GM21619 (cell line): ENCODE data around the gene CNTNAP2.

Experiments used
- ATAC-seq: cut with Tn5 transposase; IDR thresholded peaks from one replicate; pipeline ENCODE4 v1.9.1; 2021; ENCODE audit not compliant: unreplicated experiment

CNTNAP2 gene

GRCh38 chr7:147193476-147193875 lies 1076.9 kb downstream of the CNTNAP2 start:
- ATAC-seq, result no peak

DNA sequence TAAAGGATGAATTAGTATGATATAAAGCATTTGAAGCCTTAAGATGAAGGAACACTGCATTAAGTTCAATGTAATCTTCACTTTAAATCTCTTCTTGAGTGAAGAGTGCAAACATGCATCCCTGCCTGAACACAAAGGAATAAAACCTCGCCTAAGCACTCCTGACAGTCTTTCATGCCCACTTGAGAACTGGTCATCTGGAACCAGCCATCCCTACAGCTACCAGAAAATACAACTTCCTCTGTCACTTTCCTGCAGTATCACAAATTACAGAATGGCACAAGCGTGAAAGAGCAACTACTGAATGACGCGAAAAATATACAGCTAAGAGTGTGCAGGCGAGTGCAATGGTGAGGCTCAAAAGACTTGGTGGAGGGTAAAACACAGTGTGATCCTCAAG lies 1079.9 kb downstream of the CNTNAP2 start:
- no peak for ATAC-seq

DNA sequence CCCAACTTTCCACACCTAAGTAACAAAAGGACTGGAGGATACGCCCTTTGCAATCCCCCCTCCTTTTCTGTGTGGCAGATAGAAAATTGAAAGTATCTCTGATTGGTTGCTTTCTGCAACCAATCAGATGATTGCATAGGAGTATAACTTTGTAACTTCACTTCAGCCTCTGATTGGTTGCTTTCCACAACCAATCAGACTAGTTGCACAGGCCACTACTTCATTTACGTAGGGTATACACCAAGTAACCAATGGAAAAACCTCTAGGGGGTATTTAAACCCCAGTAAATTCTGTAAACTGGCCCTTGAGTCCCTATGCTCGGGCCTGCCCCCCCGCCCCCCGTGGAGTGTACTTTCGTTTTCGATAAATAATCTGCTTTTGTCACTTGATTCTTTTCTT lies 1080.4 kb downstream of the CNTNAP2 start:
- no peak for ATAC-seq

GRCh38 chr7:147199868-147200267 lies 1083.3 kb downstream of the CNTNAP2 start:
- no peak for ATAC-seq

DNA sequence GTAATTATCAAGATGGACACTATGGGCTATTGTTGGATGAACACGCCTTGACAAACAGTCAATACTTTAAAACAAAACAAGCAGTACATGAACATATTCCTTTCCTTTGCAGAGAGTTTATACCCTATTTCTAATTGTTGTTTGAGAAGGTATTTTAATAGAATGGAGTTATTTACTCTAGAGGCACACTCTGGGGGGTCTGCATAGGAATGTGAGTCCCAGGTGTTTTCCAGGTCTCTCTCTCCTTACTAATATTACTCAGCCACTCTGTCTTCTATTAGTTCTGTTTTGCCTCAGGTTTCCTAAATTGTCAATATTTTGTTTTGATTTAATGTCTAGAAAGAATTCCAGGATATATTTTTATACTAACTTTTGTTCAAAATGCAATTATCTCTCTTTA lies 1091.4 kb downstream of the CNTNAP2 start:
- ATAC-seq, result no peak

GRCh38 chr7:147231275-147231674 lies 1114.7 kb downstream of the CNTNAP2 start:
- ATAC-seq, result no peak

GRCh38 chr7:147235645-147236382 lies 1119.2 kb downstream of the CNTNAP2 start:
- no peak for ATAC-seq

DNA sequence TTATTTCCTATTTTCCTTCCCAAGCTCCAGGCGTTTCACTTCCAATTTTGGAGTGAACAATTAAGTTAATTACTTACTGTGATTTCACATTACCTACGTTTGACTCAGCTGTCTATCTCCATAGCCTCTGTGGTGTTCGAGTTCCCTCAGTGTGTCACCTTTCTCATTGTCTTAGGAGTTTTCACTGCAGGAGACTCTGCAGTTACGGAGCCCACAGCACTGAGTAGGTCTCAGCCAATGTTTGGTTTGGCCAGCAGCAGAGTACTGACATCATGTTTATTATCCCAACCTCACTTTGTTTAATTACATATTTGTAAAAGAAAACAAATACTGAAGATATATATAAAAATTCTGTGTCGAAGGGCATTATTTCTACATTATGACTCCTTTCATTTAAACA lies 1123.9 kb downstream of the CNTNAP2 start:
- no peak for ATAC-seq

DNA sequence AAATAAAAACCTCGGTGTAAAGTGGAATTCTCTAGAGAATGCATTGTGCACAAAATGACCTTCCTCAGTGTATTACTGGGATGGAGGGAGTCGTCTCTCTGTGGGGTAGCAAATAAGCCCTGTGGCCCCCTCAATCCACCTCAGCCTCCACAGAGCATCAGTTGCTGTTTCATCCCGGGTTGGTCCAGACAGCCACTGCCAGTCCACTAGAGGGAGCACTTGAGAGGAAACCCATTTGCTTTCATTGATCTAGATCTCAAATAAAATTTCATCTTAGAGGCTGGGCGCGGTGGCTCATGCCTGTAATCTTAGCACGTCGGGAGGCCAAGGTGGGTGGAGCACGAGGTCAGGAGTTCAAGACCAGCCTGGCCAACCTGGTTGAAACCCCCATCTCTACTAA lies 1128.7 kb downstream of the CNTNAP2 start:
- no peak for ATAC-seq

DNA sequence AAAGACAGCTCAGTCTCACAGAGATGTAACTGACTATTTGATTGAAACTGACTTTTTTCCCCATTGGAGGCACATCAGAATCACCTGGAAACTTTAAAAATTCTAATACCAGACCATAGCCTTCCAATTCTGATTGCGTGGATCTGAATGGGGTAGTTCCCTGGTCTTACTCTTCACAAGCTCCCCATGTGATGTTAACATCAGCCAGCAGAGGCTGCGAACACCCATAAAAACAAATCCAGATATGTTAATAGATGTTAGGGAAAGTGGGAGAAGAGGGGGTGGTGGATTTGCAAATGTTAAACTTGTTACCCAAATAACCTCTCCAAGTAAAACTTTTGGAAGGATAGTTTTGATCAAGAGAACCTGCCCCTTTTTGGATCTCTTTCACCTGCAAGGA lies 1133.4 kb downstream of the CNTNAP2 start:
- no peak for ATAC-seq

GRCh38 chr7:147251751-147252325 lies 1135.2 kb downstream of the CNTNAP2 start:
- ATAC-seq, result no peak

DNA sequence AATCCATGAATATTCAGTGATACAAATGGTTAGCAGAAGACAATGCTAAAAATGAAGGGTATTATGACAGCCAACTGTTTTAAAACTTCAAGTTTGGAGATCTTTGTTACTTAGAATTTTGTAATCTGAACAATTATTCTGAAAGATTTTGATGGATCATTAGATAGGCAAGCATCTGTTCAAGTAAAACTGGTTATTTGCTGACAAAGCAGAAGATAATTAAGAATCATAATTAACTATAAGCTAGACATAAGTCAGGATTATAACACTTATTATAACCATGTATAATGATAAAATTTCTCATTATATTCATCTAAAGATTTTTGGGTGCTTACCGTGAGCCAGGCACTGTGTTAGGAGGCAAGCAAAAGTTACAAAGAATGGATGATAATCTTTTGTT lies 1145.1 kb downstream of the CNTNAP2 start:
- ATAC-seq, result no peak

- ATAC-seq, result no peak
Observed at GRCh38 chr7:147265528-147265927, 1148.9 kb downstream of the CNTNAP2 start.

- ATAC-seq, result no peak
Observed at GRCh38 chr7:147276106-147276505, 1159.5 kb downstream of the CNTNAP2 start.

DNA sequence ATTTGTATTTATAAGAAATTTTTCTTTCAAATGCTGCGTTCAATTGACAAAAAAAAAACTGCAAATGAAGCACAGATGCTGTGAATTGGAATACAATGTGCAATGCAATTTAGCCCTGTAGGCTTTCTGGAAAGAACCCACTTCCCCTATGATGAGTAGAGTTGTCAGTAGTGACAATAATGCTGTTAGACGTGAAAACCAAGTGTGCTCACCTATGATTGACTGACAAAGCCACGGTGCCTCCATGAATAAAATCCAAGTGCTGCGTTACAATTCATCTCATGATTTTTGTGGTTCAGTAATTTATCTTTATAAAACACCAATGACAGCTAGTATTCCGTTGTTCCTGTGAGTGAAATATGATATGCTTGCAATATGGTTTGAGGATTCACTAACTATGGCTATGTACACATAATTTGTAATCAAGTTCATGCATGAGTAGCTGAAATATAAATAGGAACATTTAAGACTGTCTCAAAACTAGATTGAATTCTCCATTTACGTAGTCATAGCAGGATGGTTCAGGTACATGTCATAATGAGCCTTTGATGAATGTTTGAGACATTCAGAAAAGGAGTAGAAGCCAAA lies 1160.3 kb downstream of the CNTNAP2 start:
- ATAC-seq, result no peak

- ATAC-seq, result no peak
Observed at GRCh38 chr7:147279514-147279913, 1162.9 kb downstream of the CNTNAP2 start.

DNA sequence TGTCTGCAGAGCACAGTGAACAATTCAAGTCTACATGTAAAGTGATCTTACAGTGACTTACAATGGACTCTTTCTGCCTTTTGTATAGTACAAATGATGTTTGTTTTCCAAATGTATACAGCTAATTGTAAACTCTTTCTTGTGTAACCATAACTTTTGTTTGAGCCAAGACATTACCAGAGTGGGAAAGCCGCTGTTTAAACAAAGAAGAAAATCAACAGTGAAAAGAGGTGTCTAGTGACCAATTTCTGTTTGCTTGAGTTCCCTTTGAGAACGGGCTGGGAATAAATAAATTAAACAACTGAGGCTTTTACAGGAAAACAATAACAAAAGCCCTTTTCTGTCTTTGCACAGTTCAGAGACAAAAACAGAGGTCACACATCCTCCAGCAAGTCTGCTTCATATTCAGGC lies 1163.4 kb downstream of the CNTNAP2 start:
- no peak for ATAC-seq

DNA sequence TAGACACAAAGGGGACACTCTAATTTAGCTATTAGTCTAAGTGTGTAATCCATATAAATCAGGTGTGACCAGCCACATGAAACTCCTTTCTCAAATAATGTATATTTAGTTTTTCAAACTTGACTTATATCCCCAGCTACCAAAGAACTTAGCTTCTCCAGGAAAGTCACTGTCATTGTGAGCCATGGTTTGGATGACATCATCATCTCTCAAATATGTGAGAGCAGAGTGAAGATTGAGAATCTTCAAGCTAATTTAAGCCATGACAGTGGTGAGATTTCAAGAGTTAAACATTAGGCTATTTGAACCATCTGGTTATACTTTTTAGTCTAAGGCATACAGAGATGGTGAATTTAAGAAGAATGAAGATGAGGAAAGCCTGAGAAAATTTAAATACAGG lies 1165.6 kb downstream of the CNTNAP2 start:
- ATAC-seq, result no peak

DNA sequence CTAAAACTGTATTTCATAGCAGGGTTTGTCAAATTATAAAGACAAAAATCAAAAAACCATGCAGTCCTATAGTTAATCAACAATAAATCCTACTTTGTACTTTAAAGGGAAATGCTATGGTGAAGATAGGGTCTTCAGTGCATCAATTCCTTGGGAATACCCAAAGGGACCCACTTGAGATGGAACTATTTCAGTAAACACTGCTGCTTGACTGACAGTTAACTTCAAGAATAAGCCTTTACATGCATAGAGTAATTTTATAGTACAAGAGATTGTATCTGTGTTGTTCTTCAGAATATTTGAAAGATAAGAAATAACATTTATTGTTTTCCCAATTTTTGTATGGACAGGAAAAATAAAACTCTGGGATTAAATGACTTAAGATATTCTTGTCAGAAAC lies 1179.6 kb downstream of the CNTNAP2 start:
- no peak for ATAC-seq

GRCh38 chr7:147296986-147297385 lies 1180.4 kb downstream of the CNTNAP2 start:
- ATAC-seq, result no peak

DNA sequence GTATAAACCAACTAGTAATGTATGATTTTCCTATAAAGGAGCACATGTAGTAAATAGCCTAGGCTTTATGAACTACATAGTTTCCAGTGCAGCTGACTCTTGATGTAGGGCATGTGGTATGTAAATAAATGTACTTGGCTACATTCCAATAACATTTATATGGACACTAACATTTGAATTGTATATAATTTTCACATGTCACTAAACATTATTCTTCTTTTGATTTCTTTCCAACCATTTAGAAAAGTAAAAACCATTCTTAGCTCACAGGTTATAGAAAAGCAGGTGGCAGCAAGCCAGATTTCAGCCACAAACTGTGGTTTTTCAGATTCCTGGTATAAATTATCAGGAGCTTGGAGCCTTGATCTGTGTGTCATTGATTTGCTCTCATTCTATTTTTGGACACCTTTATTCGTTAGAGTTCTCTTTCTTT lies 1182.0 kb downstream of the CNTNAP2 start:
- no peak for ATAC-seq

DNA sequence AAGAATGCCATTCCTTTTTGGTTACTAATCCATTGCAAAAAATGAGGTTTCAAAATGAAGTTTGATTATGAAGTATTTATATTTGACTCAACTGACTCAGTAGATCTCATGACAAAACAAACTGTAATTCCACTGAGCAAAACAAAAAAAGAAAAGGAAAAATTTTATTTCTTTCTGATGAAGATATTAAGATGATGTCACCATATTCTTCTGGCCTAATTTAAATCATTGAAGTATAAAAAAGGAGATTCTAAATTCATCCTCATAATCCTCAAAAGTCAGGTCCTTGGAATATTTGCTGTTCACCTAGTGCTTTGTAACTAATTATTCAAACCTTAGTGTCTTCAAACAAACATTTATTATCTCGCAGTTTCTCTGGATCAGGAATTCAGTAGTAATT lies 1183.7 kb downstream of the CNTNAP2 start:
- no peak for ATAC-seq
